Lower lobe of right lung (tissue), 2 donors: ENCODE results near the gene ZFYVE21. TPM values are rescaled to one million over a fixed set of nuclear protein-coding genes. Genes with fewer than 3 reads are reported as not detected.
A peak's percentile ranks its signal among the peaks of the same experiment; 100 is the strongest.

ENCODE experiments used
- ATAC-seq, 2 donors: fragments of 200-7000 bp; cut with Tn5 transposase; one replicate each; pipeline ENCODE4 v1.9.1; 2020 to 2022; ENCODE audit warnings: mild to moderate bottlenecking in 2 of 2, moderate library complexity in 2 of 2
- DNase-seq: peaks from one replicate; pipeline ENCODE4 v3.0.0-alpha.2; 2020
- H3K27ac ChIP-seq: fragments of 200-600 bp; one replicate; pipeline ENCODE4 v1.8.0; 2022
- H3K27me3 ChIP-seq: fragments of 200-600 bp; one replicate; pipeline ENCODE4 v1.8.0; 2022; ENCODE audit warnings: low read depth
- H3K36me3 ChIP-seq: fragments of 200-600 bp; one replicate; pipeline ENCODE4 v1.8.0; 2022; ENCODE audit warnings: mild to moderate bottlenecking
- H3K4me1 ChIP-seq: fragments of 200-600 bp; one replicate; pipeline ENCODE4 v1.8.0; 2022
- H3K4me3 ChIP-seq: fragments of 200-600 bp; one replicate; pipeline ENCODE4 v1.8.0; 2022; ENCODE audit warnings: mild to moderate bottlenecking
- H3K9me3 ChIP-seq: fragments of 200-600 bp; one replicate; pipeline ENCODE4 v1.8.0; 2022
- intact Hi-C: fragments of 100-400 bp; cut with DNase I; formaldehyde crosslinking; loops from one replicate; pipeline ENCODE4 v1.11.0; 2022
- total RNA-seq: library from RNA; stranded (reverse); fragmentation: NEBNext Ultra II Directional; extraction: Animal tissue kit (Norgen Biotek cat#: 25700); gene quantifications from one replicate; pipeline ENCODE4 v1.2.1, GENCODE V29; 2021
- TF ChIP-seq, protein P1 (sequence below): fragments of 200-600 bp; IDR thresholded peaks from one replicate; pipeline ENCODE4 v1.8.0; 2022; ENCODE audit warnings: antibody characterized with exemption, mild to moderate bottlenecking
- donor health status: DM: no; HTN: yes; CAD: no; lungs with severe emphysema.

Gene ZFYVE21
- total RNA-seq, 1 donor from 2014 or later: 49.4 TPM

GRCh38 chr14:103700753-103701490 lies 14.7 kb upstream of the ZFYVE21 start:
- intact Hi-C loops: no loop called here
- H3K27me3 ChIP-seq: no peaks in the 10 kb centered on the region
- TF ChIP-seq, protein P1, sequence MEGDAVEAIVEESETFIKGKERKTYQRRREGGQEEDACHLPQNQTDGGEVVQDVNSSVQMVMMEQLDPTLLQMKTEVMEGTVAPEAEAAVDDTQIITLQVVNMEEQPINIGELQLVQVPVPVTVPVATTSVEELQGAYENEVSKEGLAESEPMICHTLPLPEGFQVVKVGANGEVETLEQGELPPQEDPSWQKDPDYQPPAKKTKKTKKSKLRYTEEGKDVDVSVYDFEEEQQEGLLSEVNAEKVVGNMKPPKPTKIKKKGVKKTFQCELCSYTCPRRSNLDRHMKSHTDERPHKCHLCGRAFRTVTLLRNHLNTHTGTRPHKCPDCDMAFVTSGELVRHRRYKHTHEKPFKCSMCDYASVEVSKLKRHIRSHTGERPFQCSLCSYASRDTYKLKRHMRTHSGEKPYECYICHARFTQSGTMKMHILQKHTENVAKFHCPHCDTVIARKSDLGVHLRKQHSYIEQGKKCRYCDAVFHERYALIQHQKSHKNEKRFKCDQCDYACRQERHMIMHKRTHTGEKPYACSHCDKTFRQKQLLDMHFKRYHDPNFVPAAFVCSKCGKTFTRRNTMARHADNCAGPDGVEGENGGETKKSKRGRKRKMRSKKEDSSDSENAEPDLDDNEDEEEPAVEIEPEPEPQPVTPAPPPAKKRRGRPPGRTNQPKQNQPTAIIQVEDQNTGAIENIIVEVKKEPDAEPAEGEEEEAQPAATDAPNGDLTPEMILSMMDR: no peak
- peaks cover 47% of the 10 kb centered on the region for H3K4me1 ChIP-seq
- peaks cover 76% of the 10 kb centered on the region for H3K36me3 ChIP-seq
- no peak overlapping the region for H3K27ac ChIP-seq
- no peak for DNase-seq
- no peaks in the 10 kb centered on the region for H3K9me3 ChIP-seq
- no peak for ATAC-seq
- H3K4me3 ChIP-seq: no peak overlapping the region

DNA sequence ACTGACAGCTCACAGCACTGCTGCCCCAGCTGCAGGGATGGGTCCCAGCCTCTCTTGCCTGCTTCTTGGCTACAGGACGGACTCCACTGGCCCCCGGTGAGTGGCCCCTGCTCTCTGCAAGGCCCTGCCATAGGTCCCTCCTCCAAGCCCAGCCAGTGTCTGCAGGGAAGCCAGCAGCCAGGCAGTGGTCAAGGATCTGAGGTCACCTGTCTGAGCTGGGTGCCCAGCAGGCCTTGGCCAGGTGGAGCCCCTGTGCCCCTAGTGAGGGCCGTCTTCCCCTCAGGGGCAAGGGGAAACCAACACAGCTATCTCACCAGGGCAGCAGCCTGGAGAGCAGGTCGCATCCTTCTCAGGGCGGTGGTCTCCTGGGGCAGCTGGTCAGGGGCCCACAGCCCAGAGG lies 13.5 kb upstream of the ZFYVE21 start:
- TF ChIP-seq, protein P1: no peak
- Histone ChIP-seq H3K9me3 (no peaks in the 10 kb centered on the region), H3K27ac (no peak overlapping the region), H3K27me3 (no peaks in the 10 kb centered on the region), H3K4me1 (peaks cover 44% of the 10 kb centered on the region), H3K36me3 (peaks cover 87% of the 10 kb centered on the region), H3K4me3 (no peak overlapping the region)
- no peak for ATAC-seq
- intact Hi-C loops: no loop called here
- DNase-seq: no peak

GRCh38 chr14:103702497-103703432 lies 12.8 kb upstream of the ZFYVE21 start:
- Histone ChIP-seq H3K9me3 (no peaks in the 10 kb centered on the region), H3K4me1 (peaks cover 37% of the 10 kb centered on the region), H3K4me3 (no peak overlapping the region), H3K36me3 (peaks cover 87% of the 10 kb centered on the region), H3K27ac (peak overlapping the region; percentile 31), H3K27me3 (no peaks in the 10 kb centered on the region)
- TF ChIP-seq, protein P1: no peak
- intact Hi-C loops: no loop called here
- ATAC-seq (no peak), DNase-seq (no peak)

DNA sequence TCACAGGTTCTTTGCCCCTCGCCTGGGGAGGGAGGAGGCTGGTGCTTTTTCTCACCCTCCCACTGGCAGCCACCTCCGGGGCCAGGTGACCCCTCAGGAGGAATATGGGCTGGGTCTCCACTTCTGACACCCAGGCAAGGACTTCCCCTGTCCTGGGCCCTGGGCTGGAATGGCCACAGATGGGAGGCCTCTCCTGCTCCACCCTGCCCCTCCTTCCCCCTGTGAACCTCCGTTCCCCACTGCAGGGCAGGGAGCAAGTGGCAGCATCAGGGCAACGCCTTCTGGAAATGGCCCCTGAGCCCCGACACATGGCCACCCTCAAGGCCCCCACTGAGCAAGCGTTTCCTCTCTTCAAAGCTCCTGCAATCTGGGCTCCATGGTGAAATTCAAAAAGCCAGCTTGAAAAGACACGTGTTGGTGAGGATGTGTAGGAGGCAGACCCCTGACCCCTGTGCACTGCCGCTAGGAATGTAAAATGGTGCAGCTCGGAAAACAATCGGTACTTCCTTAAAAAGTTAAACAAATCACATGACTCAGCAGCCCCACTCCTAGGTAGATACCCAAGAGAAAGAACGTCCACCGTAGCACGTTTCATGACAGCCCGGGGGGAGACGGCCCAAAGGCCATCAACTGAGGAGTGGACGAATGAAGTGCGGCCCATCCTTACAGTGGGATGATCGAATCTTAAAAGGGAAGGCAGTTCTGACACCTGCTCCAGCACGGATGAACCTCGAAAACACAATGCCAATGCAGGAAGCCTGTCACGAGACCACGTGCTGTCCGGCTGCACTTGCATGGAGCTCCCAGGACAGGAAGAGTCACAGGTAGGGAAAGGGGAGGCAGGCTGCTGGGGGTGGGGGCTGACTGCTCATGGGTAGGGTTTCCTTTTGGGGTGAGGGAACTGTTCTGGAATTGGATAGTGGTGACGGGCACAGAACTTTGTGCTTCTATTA lies 11.9 kb upstream of the ZFYVE21 start:
- Histone ChIP-seq H3K4me1 (peaks cover 27% of the 10 kb centered on the region), H3K27me3 (no peaks in the 10 kb centered on the region), H3K9me3 (no peaks in the 10 kb centered on the region), H3K4me3 (no peak overlapping the region), H3K36me3 (peaks cover 81% of the 10 kb centered on the region), H3K27ac (peak overlapping the region; percentile 76)
- TF ChIP-seq, protein P1: no peak
- DNase-seq (no peak), ATAC-seq (no peak)
- intact Hi-C loops: no loop called here

DNA sequence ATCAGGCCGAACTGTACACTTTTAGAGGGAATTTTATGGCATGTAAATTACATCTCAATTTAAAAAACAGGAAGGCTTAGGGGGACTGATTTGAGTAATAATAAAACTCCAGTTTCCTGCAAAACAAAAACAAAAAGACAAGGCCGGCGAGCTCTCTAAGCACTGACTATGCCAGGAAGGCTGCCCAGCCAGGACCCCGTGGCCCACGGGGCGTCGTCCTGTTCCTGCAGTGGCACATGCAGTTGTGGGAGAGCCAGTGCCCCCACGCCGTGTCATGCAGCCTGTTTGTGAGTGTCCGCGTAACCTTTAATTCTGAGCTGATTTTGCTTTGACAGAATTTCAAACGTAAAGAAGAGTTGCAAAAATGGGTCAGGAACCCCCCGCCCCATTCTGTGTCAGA lies 10.9 kb upstream of the ZFYVE21 start:
- Histone ChIP-seq H3K27me3 (no peaks in the 10 kb centered on the region), H3K4me3 (no peak overlapping the region), H3K9me3 (no peaks in the 10 kb centered on the region), H3K4me1 (peaks cover 22% of the 10 kb centered on the region), H3K27ac (peak overlapping the region; percentile 76), H3K36me3 (peaks cover 74% of the 10 kb centered on the region)
- ATAC-seq (no peak), DNase-seq (no peak)
- TF ChIP-seq, protein P1: no peak
- intact Hi-C loops: no loop called here
